RKO (cell line): ENCODE measurements around the gene SLC5A1.
"Not testable (repeated sequence)": the region's sequence is repeated elsewhere in the genome, so short reads cannot be mapped to it uniquely, and the experiment has no call there.

Source experiments
- DNase-seq: peaks from one replicate; pipeline ENCODE4 v3.0.0-alpha.2; 2016; ENCODE audit warnings: low spot score

SLC5A1 gene

GRCh38 chr22:32144496-32145274 is 101.6 kb downstream of the SLC5A1 start:
- DNase-seq, result no peak

DNA sequence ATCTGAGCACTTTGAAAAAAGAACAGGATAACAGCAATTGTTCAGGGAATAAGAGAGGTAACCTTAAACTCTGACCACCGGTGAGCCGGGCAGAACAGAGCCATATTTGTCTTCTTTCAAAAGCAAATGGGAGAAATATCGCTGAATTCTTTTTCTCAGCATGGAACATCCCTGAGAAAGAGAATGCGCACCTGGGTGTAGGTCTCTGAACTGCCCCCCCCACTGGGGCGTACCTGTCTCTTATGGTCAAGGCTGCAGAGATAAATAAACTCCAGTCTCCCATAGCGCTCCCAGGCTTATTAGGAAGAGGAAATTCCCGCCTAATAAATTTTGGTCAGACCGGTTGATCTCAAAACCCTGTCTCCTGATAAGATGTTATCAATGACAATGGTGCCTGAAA is 104.1 kb downstream of the SLC5A1 start:
- not testable (repeated sequence) for DNase-seq

DNA sequence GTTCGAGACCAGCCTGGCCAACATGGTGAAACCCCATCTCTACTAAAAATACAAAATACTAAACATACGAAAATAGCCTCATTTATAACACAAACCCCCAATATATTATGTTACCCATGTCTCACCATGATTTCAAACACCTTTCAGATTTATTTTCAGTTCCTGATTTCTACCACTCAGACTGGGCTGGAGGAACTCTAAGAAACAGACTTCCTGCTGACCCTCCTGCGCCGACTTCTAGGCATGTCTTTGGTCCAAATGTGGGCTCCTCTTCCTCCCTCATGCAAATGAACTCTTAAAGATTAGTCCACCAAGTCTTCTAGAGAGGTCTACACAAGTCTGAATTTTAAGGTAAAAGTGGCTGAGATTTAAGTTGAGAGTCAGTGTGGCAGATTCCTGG is 105.3 kb downstream of the SLC5A1 start:
- not testable (repeated sequence) for DNase-seq

DNA sequence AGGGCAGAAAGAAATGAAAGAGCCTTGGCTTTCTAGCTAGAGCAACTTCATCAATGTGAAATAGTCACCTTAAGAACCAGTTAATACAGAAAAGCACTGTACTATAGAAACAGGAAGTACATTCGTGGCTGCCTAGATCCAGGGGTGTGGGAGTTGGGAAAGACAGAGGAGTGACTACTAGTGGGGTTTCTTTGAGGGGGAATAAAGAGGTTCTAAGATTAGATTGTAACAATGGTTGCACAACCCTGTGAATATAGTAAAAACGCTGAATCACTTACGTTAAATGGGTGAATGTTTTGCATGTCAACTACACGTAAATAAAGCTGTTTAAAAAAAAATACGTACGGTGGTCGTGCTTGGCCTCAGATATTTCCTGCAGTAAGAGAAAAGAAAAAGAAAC is 107.6 kb downstream of the SLC5A1 start:
- not testable (repeated sequence) for DNase-seq

GRCh38 chr22:32151641-32152040 is 108.6 kb downstream of the SLC5A1 start:
- not testable (repeated sequence) for DNase-seq

DNA sequence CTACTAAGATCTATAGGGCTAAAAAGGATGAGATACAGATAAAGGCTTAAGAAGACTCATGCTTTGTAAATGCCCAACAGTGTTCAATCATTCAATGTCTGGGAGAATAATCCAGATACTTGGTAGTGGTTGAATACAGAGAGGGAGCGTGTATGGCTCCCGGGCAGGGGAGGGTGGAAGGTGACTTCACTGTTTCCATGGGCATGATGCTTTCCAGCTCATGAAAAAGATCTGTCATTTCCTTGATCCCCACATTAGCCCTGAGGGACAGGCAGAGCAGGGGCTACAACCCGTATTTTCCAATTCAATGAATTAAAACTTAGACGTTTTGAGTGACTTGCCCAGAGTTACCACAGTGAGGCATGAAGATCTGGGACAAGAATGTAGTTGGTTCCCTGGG is 111.7 kb downstream of the SLC5A1 start:
- DNase-seq, result not testable (repeated sequence)

DNA sequence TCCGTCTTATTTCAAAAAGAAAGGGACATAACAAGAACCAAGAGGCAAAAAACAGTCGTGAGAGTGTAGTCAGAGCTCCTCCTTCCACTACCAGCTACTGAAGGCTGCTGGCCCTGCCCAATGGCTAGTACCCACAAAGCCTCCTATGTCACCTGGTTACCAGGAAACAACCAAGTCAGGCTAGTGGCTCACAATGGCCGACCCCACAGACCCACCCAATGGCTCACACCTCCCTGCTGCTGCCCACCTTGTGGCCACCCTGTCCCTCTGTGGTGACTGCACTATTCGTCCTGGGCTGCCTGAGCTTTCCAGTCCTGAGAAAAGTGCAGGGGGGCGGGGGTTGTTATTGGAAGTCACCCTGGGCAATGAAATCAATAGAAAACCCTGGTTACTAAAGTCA is 114.6 kb downstream of the SLC5A1 start:
- DNase-seq, result not testable (repeated sequence)

DNA sequence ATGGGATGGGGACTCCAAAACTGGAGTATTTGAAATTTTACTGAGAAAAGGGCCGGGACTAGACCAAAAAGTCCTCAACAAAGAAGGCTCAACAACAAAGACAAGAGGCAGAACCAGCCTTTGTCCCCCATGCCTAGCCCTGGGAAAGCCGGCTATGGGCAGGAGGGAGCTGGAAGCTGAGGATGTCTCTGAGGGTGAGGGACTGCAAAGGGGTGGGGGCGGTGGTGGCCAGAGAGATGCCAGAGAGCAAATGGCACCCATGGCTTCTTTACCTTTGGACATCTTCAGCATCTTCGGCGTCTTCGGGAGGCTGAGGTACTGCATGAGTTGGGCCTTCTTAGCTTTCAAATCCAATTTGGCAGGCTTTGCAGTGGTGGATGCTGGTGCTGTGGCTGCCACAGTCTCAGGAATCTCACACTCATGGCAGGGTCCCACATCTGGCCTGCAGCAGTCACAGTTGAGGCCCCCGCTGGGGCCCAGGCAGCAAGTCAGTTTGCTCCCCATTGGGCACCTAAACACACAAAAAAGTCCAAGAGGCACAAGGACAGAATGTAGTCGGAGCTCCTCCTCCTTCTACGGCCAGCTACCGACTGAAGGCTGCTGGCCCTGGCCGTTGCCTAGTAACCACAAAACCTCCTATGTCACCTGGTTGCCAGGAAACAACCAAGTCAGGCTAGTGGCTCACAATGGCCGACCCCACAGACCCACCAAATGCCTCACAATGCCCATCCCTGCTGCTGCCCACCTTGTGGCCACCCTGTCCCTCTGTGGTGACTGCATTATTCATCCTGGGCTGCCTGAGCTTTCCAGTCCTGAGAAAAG is 115.9 kb downstream of the SLC5A1 start, which contains the start of gene C22orf42:
Gene C22orf42 (minus strand): TSS at position 592 of the 822 bp plus-strand sequence. CDS start 88 bp downstream, at position 504.
- DNase-seq, result no peak

- DNase-seq, result not testable (repeated sequence)
Observed at GRCh38 chr22:32160411-32160810, 117.3 kb downstream of the SLC5A1 start.
